DND-41 (cell line): ENCODE data around the gene PXMP4.
"Not testable (repeated sequence)": the region's sequence is repeated elsewhere in the genome, so short reads cannot be mapped to it uniquely, and the experiment has no call there.

Source experiments
- EZH2 ChIP-seq: IDR thresholded peaks from 3 replicates; pipeline ENCODE4 v1.6.1; 2012; ENCODE audit warnings: borderline replicate concordance, low read depth, mild to moderate bottlenecking, moderate library complexity, low read length, inconsistent platforms; ENCODE audit not compliant: severe bottlenecking
- TF ChIP-seq, protein P1 (sequence below): IDR thresholded peaks from 2 replicates; pipeline ENCODE4 v1.5.1; 2012; ENCODE audit warnings: borderline replicate concordance, low read length, moderate library complexity, mild to moderate bottlenecking; ENCODE audit not compliant: poor library complexity, severe bottlenecking; ENCODE audit errors: extremely low read depth

DNA sequence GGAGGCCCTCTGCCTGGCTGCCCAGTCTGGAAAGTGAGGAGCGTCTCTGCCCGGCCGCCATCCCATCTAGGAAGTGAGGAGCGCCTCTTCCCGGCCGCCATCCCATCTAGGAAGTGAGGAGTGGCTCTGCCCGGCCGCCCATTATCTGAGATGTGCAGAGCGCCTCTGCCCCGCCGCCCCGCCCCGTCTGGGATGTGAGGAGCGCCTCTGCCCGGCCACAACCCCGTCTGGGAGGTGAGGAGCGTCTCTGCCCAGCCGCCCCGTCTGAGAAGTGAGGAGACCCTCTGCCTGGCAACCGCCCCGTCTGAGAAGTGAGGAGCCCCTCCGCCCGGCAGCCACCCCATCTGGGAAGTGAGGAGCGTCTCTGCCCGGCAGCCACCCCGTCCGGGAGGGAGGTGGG is 21.1 kb downstream of the PXMP4 start:
- TF ChIP-seq, protein P1, sequence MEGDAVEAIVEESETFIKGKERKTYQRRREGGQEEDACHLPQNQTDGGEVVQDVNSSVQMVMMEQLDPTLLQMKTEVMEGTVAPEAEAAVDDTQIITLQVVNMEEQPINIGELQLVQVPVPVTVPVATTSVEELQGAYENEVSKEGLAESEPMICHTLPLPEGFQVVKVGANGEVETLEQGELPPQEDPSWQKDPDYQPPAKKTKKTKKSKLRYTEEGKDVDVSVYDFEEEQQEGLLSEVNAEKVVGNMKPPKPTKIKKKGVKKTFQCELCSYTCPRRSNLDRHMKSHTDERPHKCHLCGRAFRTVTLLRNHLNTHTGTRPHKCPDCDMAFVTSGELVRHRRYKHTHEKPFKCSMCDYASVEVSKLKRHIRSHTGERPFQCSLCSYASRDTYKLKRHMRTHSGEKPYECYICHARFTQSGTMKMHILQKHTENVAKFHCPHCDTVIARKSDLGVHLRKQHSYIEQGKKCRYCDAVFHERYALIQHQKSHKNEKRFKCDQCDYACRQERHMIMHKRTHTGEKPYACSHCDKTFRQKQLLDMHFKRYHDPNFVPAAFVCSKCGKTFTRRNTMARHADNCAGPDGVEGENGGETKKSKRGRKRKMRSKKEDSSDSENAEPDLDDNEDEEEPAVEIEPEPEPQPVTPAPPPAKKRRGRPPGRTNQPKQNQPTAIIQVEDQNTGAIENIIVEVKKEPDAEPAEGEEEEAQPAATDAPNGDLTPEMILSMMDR: not testable (repeated sequence)
- not testable (repeated sequence) for TF ChIP-seq EZH2
